Activated CD8-positive, alpha-beta memory T cell treated with anti-CD3 and anti-CD28 coated beads for 36 hours (primary cell): ENCODE data around the gene DDB1. TPM values are rescaled to one million over a fixed set of nuclear protein-coding genes. Genes with fewer than 3 reads are reported as not detected.

Experiments
- CTCF ChIA-PET: fragments of 350-600 bp; sonication (Branson Sonifier 250); formaldehyde crosslinking; loops from one replicate; lab custom pipeline; 2021; ENCODE audit warnings: antibody characterized with exemption; lab: Charles Lee
- POLR2A ChIA-PET: fragments of 350-600 bp; sonication (Branson Sonifier 250); formaldehyde crosslinking; loops from one replicate; lab custom pipeline; 2021; ENCODE audit warnings: antibody characterized with exemption; lab: Charles Lee
- total RNA-seq, 2 experiments: library from RNA; stranded (reverse); gene quantifications; one replicate each; pipeline ENCODE4 v1.2.3, GENCODE V29; 2021

Gene DDB1
- total RNA-seq, result 100 to 1,000 TPM; 312 to 319 TPM

- ChIA-PET POLR2A (interaction anchor here (0.9 to 2.0 kb wide), 5 partner anchors 28 to 96 kb away, joined by 4 to 10 read pairs (median 6); partner anchors contain the start of genes CPSF7, CYB561A3, SDHAF2 and TMEM138), CTCF (interaction anchor here (0.6 to 6.4 kb wide), 3 partner anchors 28 to 54 kb away, joined by 3 to 99 read pairs (median 29); partner anchors contain the start of genes CYB561A3 and TMEM138)
Observed at GRCh38 chr11:61332797-61333549, at the start of gene DDB1, which contains the start of gene TKFC. Gene DDB1, minus strand, starts transcription at chr11:61333105. Its CDS starts 137 bp downstream, at chr11:61332968. Gene TKFC, plus strand, starts transcription at chr11:61333228. Its CDS starts 1,501 bp downstream, at chr11:61334729.

- CTCF ChIA-PET, result no interaction called here
- POLR2A ChIA-PET, result interaction anchor here (0.6 kb wide), 1 partner anchor 9 kb away, joined by 3 read pairs; no protein-coding TSS in a partner anchor
Observed at GRCh38 chr11:61380884-61381283, 48.0 kb upstream of the DDB1 start.

GRCh38 chr11:61378713-61379313 lies 45.9 kb upstream of the DDB1 start:
- ChIA-PET CTCF (no interaction called here), POLR2A (no interaction called here)

GRCh38 chr11:61377461-61378160 lies 44.7 kb upstream of the DDB1 start:
- CTCF ChIA-PET, result no interaction called here
- POLR2A ChIA-PET, result no interaction called here

- CTCF ChIA-PET, result interaction anchor here (3.2 kb wide), 1 partner anchor 10 kb away, joined by 16 read pairs; no protein-coding TSS in a partner anchor
- POLR2A ChIA-PET, result interaction anchor here (1.8 kb wide), 1 partner anchor 13 kb away, joined by 6 read pairs; the partner anchor contains the start of genes CYB561A3 and TMEM138
Observed at GRCh38 chr11:61375761-61376108, 42.8 kb upstream of the DDB1 start.

GRCh38 chr11:61372659-61373420 lies 39.9 kb upstream of the DDB1 start:
- ChIA-PET CTCF (no interaction called here), POLR2A (interaction anchor here (0.6 kb wide), 2 partner anchors 13 to 41 kb away, joined by 4 to 5 read pairs; no protein-coding TSS in a partner anchor)

GRCh38 chr11:61370349-61371005 lies 37.6 kb upstream of the DDB1 start:
- POLR2A ChIA-PET, result no interaction called here
- CTCF ChIA-PET, result interaction anchor here (0.6 to 2.8 kb wide), 2 partner anchors 15 kb away, joined by 3 to 15 read pairs; no protein-coding TSS in a partner anchor

GRCh38 chr11:61369372-61370348 lies 36.8 kb upstream of the DDB1 start:
- ChIA-PET CTCF (interaction anchor here (0.9 to 2.8 kb wide), 3 partner anchors 16 to 60 kb away, joined by 3 to 15 read pairs (median 4); partner anchors contain the start of genes CPSF7 and SDHAF2), POLR2A (no interaction called here)

- ChIA-PET POLR2A (no interaction called here), CTCF (interaction anchor here (0.9 to 2.8 kb wide), 3 partner anchors 17 to 61 kb away, joined by 3 to 15 read pairs (median 4); partner anchors contain the start of genes CPSF7 and SDHAF2)
Observed at GRCh38 chr11:61368646-61369045, 35.7 kb upstream of the DDB1 start.

GRCh38 chr11:61367406-61367805 lies 34.5 kb upstream of the DDB1 start:
- ChIA-PET POLR2A (interaction anchor here (0.5 kb wide), 1 partner anchor 1229 kb away, joined by 3 read pairs; no protein-coding TSS in a partner anchor), CTCF (interaction anchor here (0.9 to 2.8 kb wide), 3 partner anchors 18 to 30 kb away, joined by 3 to 15 read pairs (median 6); no protein-coding TSS in a partner anchor)

- ChIA-PET POLR2A (no interaction called here), CTCF (interaction anchor here (0.9 to 1.6 kb wide), 3 partner anchors 21 to 71 kb away, joined by 3 to 7 read pairs (median 6); partner anchors contain the start of genes CPSF7 and SDHAF2)
Observed at GRCh38 chr11:61364012-61364675, 31.2 kb upstream of the DDB1 start.

- POLR2A ChIA-PET, result interaction anchor here (0.6 to 3.4 kb wide), 5 partner anchors 12 to 1892 kb away, joined by 4 to 21 read pairs (median 7); partner anchors contain the start of gene TMEM216
Observed at GRCh38 chr11:61362542-61362875, 29.6 kb upstream of the DDB1 start.

GRCh38 chr11:61361741-61362541 lies 29.0 kb upstream of the DDB1 start, which contains the start of the genes CYB561A3 and TMEM138:
Gene CYB561A3, minus strand, starts transcription at chr11:61361882. Its CDS starts 5,169 bp downstream, at chr11:61356713.
Gene TMEM138, plus strand, starts transcription at chr11:61362374. Its CDS starts 2,017 bp downstream, at chr11:61364391.
- ChIA-PET CTCF (interaction anchor here (0.7 to 4.1 kb wide), 10 partner anchors 10 to 108 kb away, joined by 3 to 29 read pairs (median 4); partner anchors contain the start of genes DDB1, TKFC and TMEM216), POLR2A (interaction anchor here (0.6 to 3.4 kb wide), 8 partner anchors 13 to 1892 kb away, joined by 3 to 21 read pairs (median 6); partner anchors contain the start of genes CPSF7, SDHAF2 and TMEM216)

More at GRCh38 chr11:61362542-61362875, 29.6 kb upstream of the DDB1 start:
- CTCF ChIA-PET, result interaction anchor here (0.7 to 4.1 kb wide), 8 partner anchors 10 to 72 kb away, joined by 3 to 29 read pairs (median 4); partner anchors contain the start of genes DDB1, TKFC and TMEM216

GRCh38 chr11:61361237-61361740 lies 28.4 kb upstream of the DDB1 start:
- POLR2A ChIA-PET, result interaction anchor here (0.8 to 3.4 kb wide), 8 partner anchors 23 to 68 kb away, joined by 3 to 21 read pairs (median 6); partner anchors contain the start of genes CPSF7, SDHAF2 and TMEM216
- CTCF ChIA-PET, result interaction anchor here (0.7 to 4.1 kb wide), 7 partner anchors 24 to 107 kb away, joined by 3 to 29 read pairs (median 4); partner anchors contain the start of genes DDB1, TKFC and TMEM216
